Measurements from ENCODE around the gene TNFSF8. TPM values are rescaled to one million over a fixed set of nuclear protein-coding genes. Genes with fewer than 3 reads are reported as not detected.

TNFSF8 gene
- polyA plus RNA-seq, 1 donor, result 0.53 TPM

- DNase-seq (ENCODE audit: low read depth), result no peak
Observed at GRCh38 chr9:114936581-114936980, 6.2 kb upstream of the TNFSF8 start.

- DNase-seq (ENCODE audit: low read depth), result no peak
Observed at GRCh38 chr9:114935119-114935518, 4.7 kb upstream of the TNFSF8 start.

- DNase-seq (ENCODE audit: low read depth), result no peak
Observed at GRCh38 chr9:114932502-114932901, 2.1 kb upstream of the TNFSF8 start.

- no peak for DNase-seq (ENCODE audit: low read depth)
Observed at GRCh38 chr9:114931407-114931806, 1.0 kb upstream of the TNFSF8 start.

- DNase-seq (ENCODE audit: low read depth), result no peak
Observed at GRCh38 chr9:114929201-114929600, 1.2 kb downstream of the TNFSF8 start.

GRCh38 chr9:114928671-114929070 lies 1.7 kb downstream of the TNFSF8 start:
- no peak for DNase-seq (ENCODE audit: low read depth)

- DNase-seq (ENCODE audit: low read depth), result no peak
Observed at GRCh38 chr9:114928136-114928535, 2.3 kb downstream of the TNFSF8 start.

GRCh38 chr9:114925672-114926071 lies 4.7 kb downstream of the TNFSF8 start:
- no peak for DNase-seq (ENCODE audit: low read depth)

- DNase-seq (ENCODE audit: low read depth), result no peak
Observed at GRCh38 chr9:114925039-114925438, 5.4 kb downstream of the TNFSF8 start.

- DNase-seq (ENCODE audit: low read depth), result no peak
Observed at GRCh38 chr9:114924327-114924726, 6.1 kb downstream of the TNFSF8 start.

- DNase-seq (ENCODE audit: low read depth), result no peak
Observed at GRCh38 chr9:114923918-114924317, 6.5 kb downstream of the TNFSF8 start.

- DNase-seq (ENCODE audit: low read depth), result no peak
Observed at GRCh38 chr9:114921171-114921570, 9.2 kb downstream of the TNFSF8 start.

- DNase-seq (ENCODE audit: low read depth), result no peak
Observed at GRCh38 chr9:114919611-114920010, 10.8 kb downstream of the TNFSF8 start.

GRCh38 chr9:114916481-114916880 lies 13.9 kb downstream of the TNFSF8 start:
- DNase-seq (ENCODE audit: low read depth), result no peak

GRCh38 chr9:114914139-114914538 lies 16.3 kb downstream of the TNFSF8 start:
- DNase-seq (ENCODE audit: low read depth), result no peak

- no peak for DNase-seq (ENCODE audit: low read depth)
Observed at GRCh38 chr9:114913656-114914055, 16.7 kb downstream of the TNFSF8 start.

GRCh38 chr9:114913217-114913616 lies 17.2 kb downstream of the TNFSF8 start:
- no peak for DNase-seq (ENCODE audit: low read depth)

- no peak for DNase-seq (ENCODE audit: low read depth)
Observed at GRCh38 chr9:114911167-114911821, 19.1 kb downstream of the TNFSF8 start.

- DNase-seq (ENCODE audit: low read depth), result no peak
Observed at GRCh38 chr9:114910541-114910940, 19.9 kb downstream of the TNFSF8 start.

GRCh38 chr9:114909661-114910060 lies 20.7 kb downstream of the TNFSF8 start:
- no peak for DNase-seq (ENCODE audit: low read depth)

GRCh38 chr9:114908805-114909448 lies 21.5 kb downstream of the TNFSF8 start:
- DNase-seq (ENCODE audit: low read depth), result no peak

- DNase-seq (ENCODE audit: low read depth), result no peak
Observed at GRCh38 chr9:114908104-114908622, 22.2 kb downstream of the TNFSF8 start.

GRCh38 chr9:114906922-114907571 lies 23.3 kb downstream of the TNFSF8 start:
- no peak for DNase-seq (ENCODE audit: low read depth)
